ENCODE results near the gene DRD1. TPM values are rescaled to one million over a fixed set of nuclear protein-coding genes. Genes with fewer than 3 reads are reported as not detected.

DRD1 gene
- total RNA-seq, 4 donors from 2014 or later, result 0.13 TPM; not detected in 3

DNA sequence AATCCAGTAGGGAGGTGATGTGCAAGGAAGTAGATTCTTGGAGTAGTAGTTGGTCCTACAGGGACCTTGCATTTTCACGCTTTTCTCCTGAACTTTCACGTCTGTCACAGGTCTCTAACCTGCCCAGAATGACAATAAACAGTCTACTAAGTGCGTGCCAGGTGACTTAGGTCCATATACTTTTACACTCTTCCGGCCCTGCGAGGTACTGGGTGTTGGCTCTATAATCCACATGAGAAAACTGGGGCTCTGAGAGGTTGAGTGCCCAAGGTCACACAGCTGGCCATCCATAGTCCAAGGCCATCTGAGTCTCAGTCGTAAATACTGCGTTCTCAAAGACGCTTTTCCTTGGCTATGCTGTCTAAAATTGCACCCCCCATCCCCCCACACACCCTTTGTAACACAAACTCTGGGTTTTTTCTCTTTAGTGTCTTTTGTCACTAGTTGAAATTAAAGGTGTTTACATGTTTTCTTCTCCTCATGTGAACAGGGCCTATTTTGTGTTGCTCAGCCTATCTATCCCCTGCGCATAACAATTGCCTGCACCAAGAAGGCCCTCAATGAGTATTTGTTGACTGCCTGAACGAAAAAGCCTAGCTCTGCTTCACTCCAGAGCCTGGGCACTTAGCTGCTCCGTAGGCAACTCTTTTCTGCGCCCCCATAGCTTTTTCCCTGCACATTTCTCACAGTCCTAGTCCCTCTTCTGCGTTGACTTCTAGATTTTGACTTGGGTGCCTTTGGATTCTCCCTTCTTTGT, 35.3 kb upstream of the DRD1 start:
- TF ChIP-seq POLR2A (IDR thresholded peaks at IDR 0.05), result peak; percentile 26 to 45
- TF ChIP-seq, protein P1, sequence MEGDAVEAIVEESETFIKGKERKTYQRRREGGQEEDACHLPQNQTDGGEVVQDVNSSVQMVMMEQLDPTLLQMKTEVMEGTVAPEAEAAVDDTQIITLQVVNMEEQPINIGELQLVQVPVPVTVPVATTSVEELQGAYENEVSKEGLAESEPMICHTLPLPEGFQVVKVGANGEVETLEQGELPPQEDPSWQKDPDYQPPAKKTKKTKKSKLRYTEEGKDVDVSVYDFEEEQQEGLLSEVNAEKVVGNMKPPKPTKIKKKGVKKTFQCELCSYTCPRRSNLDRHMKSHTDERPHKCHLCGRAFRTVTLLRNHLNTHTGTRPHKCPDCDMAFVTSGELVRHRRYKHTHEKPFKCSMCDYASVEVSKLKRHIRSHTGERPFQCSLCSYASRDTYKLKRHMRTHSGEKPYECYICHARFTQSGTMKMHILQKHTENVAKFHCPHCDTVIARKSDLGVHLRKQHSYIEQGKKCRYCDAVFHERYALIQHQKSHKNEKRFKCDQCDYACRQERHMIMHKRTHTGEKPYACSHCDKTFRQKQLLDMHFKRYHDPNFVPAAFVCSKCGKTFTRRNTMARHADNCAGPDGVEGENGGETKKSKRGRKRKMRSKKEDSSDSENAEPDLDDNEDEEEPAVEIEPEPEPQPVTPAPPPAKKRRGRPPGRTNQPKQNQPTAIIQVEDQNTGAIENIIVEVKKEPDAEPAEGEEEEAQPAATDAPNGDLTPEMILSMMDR (IDR thresholded peaks at IDR 0.05), result no peak
- no peaks in the 10 kb centered on the region for H3K27me3 ChIP-seq
- H3K4me1 ChIP-seq, result peaks cover 0 to 14% (median 3%) of the 10 kb centered on the region in 4 donors
- H3K9me3 ChIP-seq, result no peaks in the 10 kb centered on the region
- DNase-seq, result peak in 2 of 3 donors; percentile 69 to 77
- H3K36me3 ChIP-seq, result peaks cover 0 to 6% (median 0%) of the 10 kb centered on the region in 3 donors
- H3K4me3 ChIP-seq, result peak overlapping the region; percentile 90 to 98 (median 95)
- H3K27ac ChIP-seq, result peak overlapping the region; percentile 78 to 90 (median 86)

DNA sequence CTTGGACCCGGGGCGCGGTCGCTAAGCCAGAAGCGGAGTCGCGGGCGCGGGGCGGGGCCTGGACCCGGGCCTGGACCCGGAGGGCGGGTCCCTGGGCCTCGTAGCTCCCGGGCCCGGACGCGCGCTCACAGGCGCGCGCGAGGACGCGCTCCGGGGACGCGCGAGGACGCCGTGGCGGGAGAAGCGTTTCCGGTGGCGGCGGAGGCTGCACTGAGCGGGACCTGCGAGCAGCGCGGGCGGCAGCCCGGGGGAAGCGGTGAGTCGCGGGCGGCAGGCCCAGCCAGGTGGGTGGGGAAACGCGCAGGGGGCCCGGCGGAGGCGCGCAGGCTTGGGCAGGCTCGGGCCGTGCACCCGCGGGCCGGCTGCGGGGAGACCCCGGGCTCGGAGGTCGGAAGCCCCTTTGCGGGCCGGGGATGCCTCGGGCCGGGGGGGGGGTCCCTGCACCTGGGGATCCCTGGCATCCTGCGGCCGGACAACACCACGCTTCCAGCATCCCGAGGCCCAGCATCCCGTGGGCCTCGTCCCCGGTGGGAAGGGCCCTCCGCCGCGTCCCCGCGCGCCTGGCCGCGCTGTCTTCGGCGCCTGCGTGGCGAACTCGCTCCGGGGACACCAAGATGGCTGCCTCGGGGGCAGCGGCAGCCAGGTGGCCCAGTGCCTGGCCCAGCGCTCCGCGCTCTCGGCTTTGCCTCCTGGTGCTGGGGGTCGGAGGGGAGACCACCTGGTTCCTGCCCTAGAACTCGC, 34.6 kb upstream of the DRD1 start, which contains the start of gene SFXN1:
SFXN1 (plus strand) TSS at position 177 of the 741 bp plus-strand sequence. CDS start 13,544 bp downstream, outside the sequence.
- Histone ChIP-seq H3K9me3 (no peaks in the 10 kb centered on the region), H3K27me3 (no peaks in the 10 kb centered on the region), H3K4me1 (peaks cover 0 to 14% (median 3%) of the 10 kb centered on the region in 4 donors), H3K27ac (peak within 1 kb of the TSS; percentile 78 to 90 (median 86)), H3K36me3 (peaks cover 0 to 2% (median 0%) of the 10 kb centered on the region in 3 donors), H3K4me3 (peak within 1 kb of the TSS; percentile 90 to 98 (median 95))
- DNase-seq, result peak; percentile 63 to 90 (median 86)
- peak; percentile 17 to 54 for TF ChIP-seq POLR2A (IDR thresholded peaks at IDR 0.05)
- TF ChIP-seq, protein P1 (IDR thresholded peaks at IDR 0.05), result peak in 1 of 6 experiments; percentile 8

DNA sequence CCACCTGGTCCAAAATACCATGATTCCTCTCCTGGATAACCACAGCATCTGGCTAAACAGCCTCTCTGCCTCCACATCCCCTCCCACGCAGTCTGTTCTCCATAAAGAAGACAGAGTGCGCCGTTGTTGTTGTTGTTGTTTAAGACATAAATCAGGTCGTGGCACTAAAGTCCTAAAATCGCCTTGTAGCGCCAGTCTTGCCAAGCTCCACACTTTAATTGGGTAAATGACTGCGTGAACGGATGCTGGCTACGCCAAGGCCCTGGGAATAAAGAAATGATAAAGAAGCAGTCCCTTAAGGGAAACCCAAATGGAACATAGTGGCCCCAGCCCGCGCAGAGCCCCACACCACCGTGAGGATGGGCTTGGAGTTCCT, 34.0 kb upstream of the DRD1 start:
- TF ChIP-seq, protein P1 (IDR thresholded peaks at IDR 0.05), result no peak
- no peak for TF ChIP-seq POLR2A (IDR thresholded peaks at IDR 0.05)
- H3K27me3 ChIP-seq, result no peaks in the 10 kb centered on the region
- no peaks in the 10 kb centered on the region for H3K36me3 ChIP-seq
- H3K4me3 ChIP-seq, result peak overlapping the region; percentile 90 to 98 (median 95)
- DNase-seq, result no peak
- H3K4me1 ChIP-seq, result peaks cover 0 to 14% (median 3%) of the 10 kb centered on the region in 4 donors
- no peaks in the 10 kb centered on the region for H3K9me3 ChIP-seq
- H3K27ac ChIP-seq, result peak overlapping the region; percentile 78 to 90 (median 86)

DNA sequence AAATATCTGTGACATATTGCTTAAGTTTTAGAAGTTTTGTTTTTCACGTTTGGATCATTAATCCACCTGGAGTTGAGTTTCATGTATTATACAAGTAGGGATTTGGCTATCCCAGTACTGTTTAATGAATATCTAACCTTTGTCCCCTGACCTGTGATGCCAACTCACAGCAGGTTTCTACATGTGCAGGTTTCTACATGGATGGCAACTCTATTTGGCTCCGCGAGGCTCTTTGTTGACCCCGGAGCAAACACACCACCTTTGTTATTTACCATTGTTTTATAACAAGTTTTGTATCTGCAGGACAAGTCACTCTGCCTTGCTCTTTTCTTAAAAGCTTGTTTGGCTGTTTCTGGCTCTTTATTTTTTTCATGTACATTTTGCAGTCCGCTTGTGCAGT, 33.5 kb upstream of the DRD1 start:
- TF ChIP-seq POLR2A (IDR thresholded peaks at IDR 0.05), result no peak
- TF ChIP-seq, protein P1 (IDR thresholded peaks at IDR 0.05), result no peak
- Histone ChIP-seq H3K9me3 (no peaks in the 10 kb centered on the region), H3K4me1 (peaks cover 0 to 14% (median 3%) of the 10 kb centered on the region in 4 donors), H3K27ac (no peak overlapping the region), H3K4me3 (no peak overlapping the region), H3K36me3 (no peaks in the 10 kb centered on the region), H3K27me3 (no peaks in the 10 kb centered on the region)
- DNase-seq, result no peak

DNA sequence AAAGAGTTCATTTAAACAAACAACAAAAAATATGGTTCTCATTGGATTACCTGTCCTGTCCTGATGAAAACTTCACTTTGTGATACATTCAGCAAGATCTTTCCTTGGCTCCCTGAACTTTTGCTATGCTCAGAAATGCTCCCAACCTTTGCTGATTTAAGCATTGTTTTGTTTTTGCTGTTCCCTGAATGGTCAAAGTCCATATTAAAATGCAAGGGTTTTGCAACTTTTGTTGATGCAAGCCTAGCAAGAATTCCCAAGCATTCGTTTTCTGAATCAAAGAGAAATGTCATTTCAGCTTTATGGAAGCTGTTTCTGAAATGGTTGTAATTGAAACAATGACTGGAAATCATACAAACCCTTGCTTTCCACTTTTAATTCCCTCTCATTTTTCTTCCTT, 31.3 kb upstream of the DRD1 start:
- TF ChIP-seq POLR2A (IDR thresholded peaks at IDR 0.05), result no peak
- TF ChIP-seq, protein P1 (IDR thresholded peaks at IDR 0.05), result no peak
- Histone ChIP-seq H3K27me3 (no peaks in the 10 kb centered on the region), H3K4me1 (peaks cover 0 to 9% (median 3%) of the 10 kb centered on the region in 4 donors), H3K4me3 (no peak overlapping the region), H3K9me3 (no peaks in the 10 kb centered on the region), H3K36me3 (no peaks in the 10 kb centered on the region), H3K27ac (no peak overlapping the region)
- no peak for DNase-seq

Data from Peyer's patch (tissue), 4 donors.